A549 (cell line): ENCODE measurements around the gene HBS1L.

Experiments used
- BHLHE40 ChIP-seq: IDR thresholded peaks from 2 replicates; pipeline ENCODE4 v1.6.1; 2012; ENCODE audit warnings: low read depth, low read length, inconsistent platforms
- CBX8 ChIP-seq: fragments of 200-600 bp; sonication (generic); IDR thresholded peaks from 2 replicates; pipeline ENCODE4 v1.6.1; 2016
- CEBPB ChIP-seq, 2 experiments: fragments of >200 bp in 1 of 2; sonication (Bioruptor Twin) in 1 of 2; formaldehyde crosslinking in 1 of 2; IDR thresholded peaks; 2 replicates each; pipeline ENCODE4 v1.6.1; 2012 to 2016
- CHD4 ChIP-seq: fragments of 200-600 bp; sonication (generic); IDR thresholded peaks from 2 replicates; pipeline ENCODE4 v1.6.1; 2016; ENCODE audit warnings: antibody characterized with exemption, mild to moderate bottlenecking, borderline replicate concordance
- EP300 ChIP-seq, 2 experiments: fragments of >200 bp; sonication (Bioruptor Twin); formaldehyde crosslinking; IDR thresholded peaks; 2 replicates in 1 of 2; 3 replicates in 1 of 2; pipeline ENCODE4 v1.6.1; 2016 to 2017
- NPAS2 ChIP-seq: fragments of 250-450 bp; sonication (Bioruptor Pico); IDR thresholded peaks from 2 replicates; pipeline ENCODE4 v1.8.0; 2022; ENCODE audit warnings: mild to moderate bottlenecking, moderate library complexity, borderline replicate concordance
- POLR2A ChIP-seq: IDR thresholded peaks from 2 replicates; pipeline ENCODE4 v1.6.1; 2012; ENCODE audit warnings: mild to moderate bottlenecking, low read length
- TF ChIP-seq, protein P1 (sequence below): fragments of >200 bp; sonication (Bioruptor Twin); formaldehyde crosslinking; IDR thresholded peaks from 3 replicates; pipeline ENCODE4 v1.5.1; 2016
- TF ChIP-seq, protein P2 (sequence below): IDR thresholded peaks from 2 replicates; pipeline ENCODE4 v1.6.1; 2012
- TF ChIP-seq, protein P3 (sequence below): fragments of >200 bp; sonication (Bioruptor Twin); formaldehyde crosslinking; IDR thresholded peaks from 3 replicates; pipeline ENCODE4 v1.6.1; 2016
- TF ChIP-seq, protein P4 (sequence below): fragments of 200-600 bp; sonication (generic); IDR thresholded peaks from 2 replicates; pipeline ENCODE4 v1.6.1; 2016; ENCODE audit warnings: antibody characterized with exemption, mild to moderate bottlenecking, moderate library complexity

DNA sequence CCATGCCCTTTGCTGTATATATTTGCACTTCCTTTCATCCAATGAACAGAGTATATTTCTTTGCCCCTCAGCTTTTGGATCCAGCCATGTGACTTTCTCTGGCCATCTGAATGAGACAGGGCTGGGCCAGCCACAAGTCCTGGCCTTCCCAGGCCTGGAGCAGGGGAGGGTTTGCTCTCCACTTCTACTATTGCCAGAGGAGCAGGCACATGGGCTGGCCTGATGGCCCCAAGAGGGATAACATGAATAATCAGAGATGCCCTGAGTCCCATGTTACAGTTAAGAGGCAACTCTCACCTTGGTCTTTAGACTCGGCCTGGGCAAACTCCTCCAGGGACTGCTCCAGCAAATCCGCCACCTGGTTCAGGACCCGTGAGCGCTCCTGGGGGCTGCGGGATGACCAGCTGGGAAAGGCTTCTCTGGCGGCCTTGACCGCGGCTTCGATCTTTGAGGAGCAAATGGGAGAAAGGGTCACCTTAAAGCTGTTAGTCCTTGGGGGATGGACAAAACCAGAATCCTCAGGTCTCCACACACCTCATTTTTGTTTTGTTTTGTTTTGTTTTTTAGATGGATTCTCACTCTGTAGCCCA is 111.0 kb downstream of the HBS1L start:
- TF ChIP-seq, protein P1, sequence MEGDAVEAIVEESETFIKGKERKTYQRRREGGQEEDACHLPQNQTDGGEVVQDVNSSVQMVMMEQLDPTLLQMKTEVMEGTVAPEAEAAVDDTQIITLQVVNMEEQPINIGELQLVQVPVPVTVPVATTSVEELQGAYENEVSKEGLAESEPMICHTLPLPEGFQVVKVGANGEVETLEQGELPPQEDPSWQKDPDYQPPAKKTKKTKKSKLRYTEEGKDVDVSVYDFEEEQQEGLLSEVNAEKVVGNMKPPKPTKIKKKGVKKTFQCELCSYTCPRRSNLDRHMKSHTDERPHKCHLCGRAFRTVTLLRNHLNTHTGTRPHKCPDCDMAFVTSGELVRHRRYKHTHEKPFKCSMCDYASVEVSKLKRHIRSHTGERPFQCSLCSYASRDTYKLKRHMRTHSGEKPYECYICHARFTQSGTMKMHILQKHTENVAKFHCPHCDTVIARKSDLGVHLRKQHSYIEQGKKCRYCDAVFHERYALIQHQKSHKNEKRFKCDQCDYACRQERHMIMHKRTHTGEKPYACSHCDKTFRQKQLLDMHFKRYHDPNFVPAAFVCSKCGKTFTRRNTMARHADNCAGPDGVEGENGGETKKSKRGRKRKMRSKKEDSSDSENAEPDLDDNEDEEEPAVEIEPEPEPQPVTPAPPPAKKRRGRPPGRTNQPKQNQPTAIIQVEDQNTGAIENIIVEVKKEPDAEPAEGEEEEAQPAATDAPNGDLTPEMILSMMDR: no peak
- TF ChIP-seq, protein P2, sequence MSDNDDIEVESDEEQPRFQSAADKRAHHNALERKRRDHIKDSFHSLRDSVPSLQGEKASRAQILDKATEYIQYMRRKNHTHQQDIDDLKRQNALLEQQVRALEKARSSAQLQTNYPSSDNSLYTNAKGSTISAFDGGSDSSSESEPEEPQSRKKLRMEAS: no peak
- TF ChIP-seq EP300 (IDR thresholded peaks at IDR 0.05): no peak
- TF ChIP-seq, protein P3, sequence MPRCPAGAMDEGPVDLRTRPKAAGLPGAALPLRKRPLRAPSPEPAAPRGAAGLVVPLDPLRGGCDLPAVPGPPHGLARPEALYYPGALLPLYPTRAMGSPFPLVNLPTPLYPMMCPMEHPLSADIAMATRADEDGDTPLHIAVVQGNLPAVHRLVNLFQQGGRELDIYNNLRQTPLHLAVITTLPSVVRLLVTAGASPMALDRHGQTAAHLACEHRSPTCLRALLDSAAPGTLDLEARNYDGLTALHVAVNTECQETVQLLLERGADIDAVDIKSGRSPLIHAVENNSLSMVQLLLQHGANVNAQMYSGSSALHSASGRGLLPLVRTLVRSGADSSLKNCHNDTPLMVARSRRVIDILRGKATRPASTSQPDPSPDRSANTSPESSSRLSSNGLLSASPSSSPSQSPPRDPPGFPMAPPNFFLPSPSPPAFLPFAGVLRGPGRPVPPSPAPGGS: no peak
- TF ChIP-seq CBX8: no peak
- TF ChIP-seq NPAS2 (CRISPR knock-in tag): no peak
- TF ChIP-seq, protein P4, sequence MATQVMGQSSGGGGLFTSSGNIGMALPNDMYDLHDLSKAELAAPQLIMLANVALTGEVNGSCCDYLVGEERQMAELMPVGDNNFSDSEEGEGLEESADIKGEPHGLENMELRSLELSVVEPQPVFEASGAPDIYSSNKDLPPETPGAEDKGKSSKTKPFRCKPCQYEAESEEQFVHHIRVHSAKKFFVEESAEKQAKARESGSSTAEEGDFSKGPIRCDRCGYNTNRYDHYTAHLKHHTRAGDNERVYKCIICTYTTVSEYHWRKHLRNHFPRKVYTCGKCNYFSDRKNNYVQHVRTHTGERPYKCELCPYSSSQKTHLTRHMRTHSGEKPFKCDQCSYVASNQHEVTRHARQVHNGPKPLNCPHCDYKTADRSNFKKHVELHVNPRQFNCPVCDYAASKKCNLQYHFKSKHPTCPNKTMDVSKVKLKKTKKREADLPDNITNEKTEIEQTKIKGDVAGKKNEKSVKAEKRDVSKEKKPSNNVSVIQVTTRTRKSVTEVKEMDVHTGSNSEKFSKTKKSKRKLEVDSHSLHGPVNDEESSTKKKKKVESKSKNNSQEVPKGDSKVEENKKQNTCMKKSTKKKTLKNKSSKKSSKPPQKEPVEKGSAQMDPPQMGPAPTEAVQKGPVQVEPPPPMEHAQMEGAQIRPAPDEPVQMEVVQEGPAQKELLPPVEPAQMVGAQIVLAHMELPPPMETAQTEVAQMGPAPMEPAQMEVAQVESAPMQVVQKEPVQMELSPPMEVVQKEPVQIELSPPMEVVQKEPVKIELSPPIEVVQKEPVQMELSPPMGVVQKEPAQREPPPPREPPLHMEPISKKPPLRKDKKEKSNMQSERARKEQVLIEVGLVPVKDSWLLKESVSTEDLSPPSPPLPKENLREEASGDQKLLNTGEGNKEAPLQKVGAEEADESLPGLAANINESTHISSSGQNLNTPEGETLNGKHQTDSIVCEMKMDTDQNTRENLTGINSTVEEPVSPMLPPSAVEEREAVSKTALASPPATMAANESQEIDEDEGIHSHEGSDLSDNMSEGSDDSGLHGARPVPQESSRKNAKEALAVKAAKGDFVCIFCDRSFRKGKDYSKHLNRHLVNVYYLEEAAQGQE: no peak
- TF ChIP-seq BHLHE40: no peak
- no peak for TF ChIP-seq POLR2A
- no peak for TF ChIP-seq CHD4
- no peak for TF ChIP-seq CEBPB (IDR thresholded peaks at IDR 0.05)
